ENCODE results near the gene POU2AF1. TPM values are rescaled to one million over a fixed set of nuclear protein-coding genes. Genes with fewer than 3 reads are reported as not detected.

POU2AF1 gene
- total RNA-seq, 4 donors from 2014 or later = 0.17 TPM; not detected in 2

GRCh38 chr11:111379602-111380136 is 594 bp upstream of the POU2AF1 start:
- Histone ChIP-seq H3K9me3 (no peaks in the 10 kb centered on the region), H3K4me1 (peaks cover 6 to 15% (median 11%) of the 10 kb centered on the region in 4 donors), H3K27me3 (peaks cover 0 to 5% (median 0%) of the 10 kb centered on the region in 4 donors), H3K4me3 (peak overlapping the region in 2 of 4 donors; percentile 17 to 32), H3K27ac (replicated peaks in 1 of 4) (no peak overlapping the region), H3K36me3 (no peaks in the 10 kb centered on the region)
- intact Hi-C loops (cut with DNase I) = no loop called here
- TF ChIP-seq CTCF (IDR thresholded peaks at IDR 0.05) (no peak), POLR2AphosphoS5 (IDR thresholded peaks at IDR 0.05) (no peak), EP300 (IDR thresholded peaks at IDR 0.05) (no peak), POLR2A (IDR thresholded peaks at IDR 0.05; ENCODE audit: low read depth) (no peak)
- no peak for DNase-seq (ENCODE audit: extremely low spot score)
- WGBS = 82% methylated on average over 9 of the region's 14 CpGs

GRCh38 chr11:111378185-111378860 is 752 bp downstream of the POU2AF1 start:
- Histone ChIP-seq H3K27ac (replicated peaks in 1 of 4) (no peak overlapping the region), H3K4me3 (peak overlapping the region in 1 of 4 donors; percentile 32), H3K4me1 (peaks cover 6 to 15% (median 11%) of the 10 kb centered on the region in 4 donors), H3K36me3 (no peaks in the 10 kb centered on the region), H3K9me3 (no peaks in the 10 kb centered on the region), H3K27me3 (peaks cover 0 to 5% (median 0%) of the 10 kb centered on the region in 4 donors)
- DNase-seq (ENCODE audit: extremely low spot score) = no peak
- TF ChIP-seq POLR2AphosphoS5 (IDR thresholded peaks at IDR 0.05) (no peak), EP300 (IDR thresholded peaks at IDR 0.05) (no peak), CTCF (IDR thresholded peaks at IDR 0.05) (no peak), POLR2A (IDR thresholded peaks at IDR 0.05; ENCODE audit: low read depth) (no peak)
- intact Hi-C loops (cut with DNase I) = no loop called here
- 84% methylated on average over 8 of the region's 8 CpGs for WGBS

- no peak for TF ChIP-seq CTCF (IDR thresholded peaks at IDR 0.05)
- TF ChIP-seq EP300 (IDR thresholded peaks at IDR 0.05) = no peak
- TF ChIP-seq POLR2AphosphoS5 (IDR thresholded peaks at IDR 0.05) = no peak
- TF ChIP-seq POLR2A (IDR thresholded peaks at IDR 0.05; ENCODE audit: low read depth) = no peak
- H3K27ac ChIP-seq (replicated peaks in 1 of 4) = no peak overlapping the region
- H3K4me3 ChIP-seq = no peak overlapping the region
- no peak for DNase-seq (ENCODE audit: extremely low spot score)
- intact Hi-C loops (cut with DNase I) = no loop called here
- no peaks in the 10 kb centered on the region for H3K9me3 ChIP-seq
- H3K4me1 ChIP-seq = peaks cover 6 to 15% (median 12%) of the 10 kb centered on the region in 4 donors
- H3K36me3 ChIP-seq = no peaks in the 10 kb centered on the region
- WGBS = 69% methylated on average over 3 of the region's 3 CpGs
- H3K27me3 ChIP-seq = peaks cover 0 to 5% (median 0%) of the 10 kb centered on the region in 4 donors
These were observed 2.7 kb downstream of the POU2AF1 start for GRCh38 chr11:111376181-111376871.

- H3K4me3 ChIP-seq = no peak overlapping the region
- H3K27ac ChIP-seq (replicated peaks in 1 of 4) = no peak overlapping the region
- intact Hi-C loops (cut with DNase I) = no loop called here
- 94% methylated on average over 1 of the region's 1 CpG for WGBS
- DNase-seq (ENCODE audit: extremely low spot score) = no peak
- H3K36me3 ChIP-seq = no peaks in the 10 kb centered on the region
- H3K9me3 ChIP-seq = no peaks in the 10 kb centered on the region
- TF ChIP-seq CTCF (IDR thresholded peaks at IDR 0.05) (no peak), POLR2AphosphoS5 (IDR thresholded peaks at IDR 0.05) (no peak), POLR2A (IDR thresholded peaks at IDR 0.05; ENCODE audit: low read depth) (no peak), EP300 (IDR thresholded peaks at IDR 0.05) (no peak)
- peaks cover 0 to 6% (median 2%) of the 10 kb centered on the region in 4 donors for H3K4me1 ChIP-seq
- H3K27me3 ChIP-seq = no peaks in the 10 kb centered on the region
These were observed 5.5 kb downstream of the POU2AF1 start for GRCh38 chr11:111373590-111373989.
